T-helper 22 cell (primary cell): Measurements from ENCODE around the gene RFX4.
"Not testable (repeated sequence)": the region's sequence is repeated elsewhere in the genome, so short reads cannot be mapped to it uniquely, and the experiment has no call there.

Experiments
- DNase-seq: peaks from one replicate; pipeline ENCODE4 v3.0.0-alpha.2; 2020; ENCODE audit warnings: low read depth

The RFX4 gene

GRCh38 chr12:106594447-106594846 is 11.6 kb downstream of the RFX4 start:
- no peak for DNase-seq

- DNase-seq, result no peak
These were observed 12.5 kb downstream of the RFX4 start for GRCh38 chr12:106595268-106595667.

GRCh38 chr12:106598003-106598402 is 15.2 kb downstream of the RFX4 start:
- no peak for DNase-seq

- no peak for DNase-seq
These were observed 16.5 kb downstream of the RFX4 start for GRCh38 chr12:106599302-106599701.

- no peak for DNase-seq
These were observed 17.7 kb downstream of the RFX4 start for GRCh38 chr12:106600503-106600902.

- DNase-seq, result no peak
These were observed 18.2 kb downstream of the RFX4 start for GRCh38 chr12:106601031-106601430.

GRCh38 chr12:106601496-106601895 is 18.7 kb downstream of the RFX4 start:
- DNase-seq, result no peak

- no peak for DNase-seq
These were observed 19.3 kb downstream of the RFX4 start for GRCh38 chr12:106602076-106602475.

GRCh38 chr12:106605254-106605653 is 22.4 kb downstream of the RFX4 start:
- DNase-seq, result no peak

- DNase-seq, result not testable (repeated sequence)
These were observed 37.8 kb downstream of the RFX4 start for GRCh38 chr12:106620588-106620987.

GRCh38 chr12:106625976-106626375 is 43.2 kb downstream of the RFX4 start:
- DNase-seq, result no peak

GRCh38 chr12:106629797-106630659 is 47.2 kb downstream of the RFX4 start:
- no peak for DNase-seq

GRCh38 chr12:106631150-106631549 is 48.3 kb downstream of the RFX4 start:
- no peak for DNase-seq

GRCh38 chr12:106631797-106632196 is 49.0 kb downstream of the RFX4 start:
- no peak for DNase-seq

- DNase-seq, result no peak
These were observed 50.1 kb downstream of the RFX4 start for GRCh38 chr12:106632797-106633450.

GRCh38 chr12:106633451-106633823 is 50.6 kb downstream of the RFX4 start:
- no peak for DNase-seq

GRCh38 chr12:106634206-106634605 is 51.4 kb downstream of the RFX4 start:
- DNase-seq, result no peak

GRCh38 chr12:106643000-106643399 is 60.2 kb downstream of the RFX4 start:
- DNase-seq, result no peak

- DNase-seq, result no peak
These were observed 61.7 kb downstream of the RFX4 start for GRCh38 chr12:106644335-106645073.

- no peak for DNase-seq
These were observed 62.2 kb downstream of the RFX4 start for GRCh38 chr12:106645074-106645421.

- no peak for DNase-seq
These were observed 62.9 kb downstream of the RFX4 start for GRCh38 chr12:106645465-106646330.

- DNase-seq, result no peak
These were observed 63.7 kb downstream of the RFX4 start for GRCh38 chr12:106646472-106646871.
